Measurements from ENCODE around the gene SHF.

GRCh38 chr15:45131510-45131909, 56.3 kb downstream of the SHF start:
- TF ChIP-seq CTCF (IDR thresholded peaks at IDR 0.05; ENCODE audit: borderline replicate concordance, extremely low read depth, low read length, poor library complexity, severe bottlenecking) (no peak), EZH2 (IDR thresholded peaks at IDR 0.05; ENCODE audit: borderline replicate concordance, low read depth, low read length, severe bottlenecking) (no peak)

Data from DND-41 (cell line).